HepG2 (cell line): ENCODE results near the gene HECTD4. TPM values are rescaled to one million over a fixed set of nuclear protein-coding genes. Genes with fewer than 3 reads are reported as not detected.

Source experiments
- ATAC-seq: fragments of 200-7000 bp; cut with Tn5 transposase; 3 replicates; pipeline ENCODE4 v1.9.1; 2020; ENCODE audit warnings: mild to moderate bottlenecking, moderate library complexity
- BruUV-seq: library from RNA; stranded (reverse); fragments of 400-500 nt; replicated peaks from 2 replicates; lab custom pipeline; 2021; lab: Mats Ljungman, UMichigan
- CTCF ChIA-PET: fragments of 300-600 bp; formaldehyde crosslinking; extraction: SDS; loops from one replicate; lab custom pipeline; 2021; ENCODE audit warnings: low total read pairs, inconsistent platforms, low intra/inter-chr PET ratio; lab: Yijun Ruan, JAX
- POLR2A ChIA-PET: fragments of 350-600 bp; sonication (Branson Sonifier 250); formaldehyde crosslinking; loops from one replicate; lab custom pipeline; 2020; ENCODE audit warnings: antibody characterized with exemption, inconsistent platforms; lab: Yijun Ruan, JAX
- DNase-seq: peaks from one replicate; pipeline ENCODE4 v3.0.0-alpha.2; 2015; ENCODE audit warnings: low spot score
- FAIRE-seq: peaks from 3 replicates; lab custom pipeline; 2011; peaks lifted over from hg19 to GRCh38; lab: Jason Lieb, UNC
- H2AFZ ChIP-seq: one replicate; pipeline ENCODE4 v1.6.1; 2011; ENCODE audit warnings: low read length, inconsistent platforms
- H3K27ac ChIP-seq: fragments of 300-600 bp; 3 replicates; pipeline ENCODE4 v1.8.0; 2011; ENCODE audit warnings: mixed run types, mild to moderate bottlenecking, mixed read lengths, low read length, inconsistent platforms; ENCODE audit not compliant: insufficient read depth; ENCODE audit errors: extremely low read length
- H3K27me3 ChIP-seq, 2 experiments: fragments of 200-600 bp in 1 of 2; 2 replicates in 1 of 2; 3 replicates in 1 of 2; pipeline versions ENCODE4 v1.6.0 to v1.8.0; 2011; ENCODE audit warnings: low read length in 2 of 2, mild to moderate bottlenecking in 2 of 2, moderate library complexity in 2 of 2, inconsistent platforms in 1 of 2; ENCODE audit not compliant: insufficient read depth in 2 of 2, control insufficient read depth in 1 of 2
- H3K36me3 ChIP-seq, 2 experiments: fragments of 200-600 bp in 1 of 2; replicated peaks in 1 of 2; 2 replicates in 1 of 2; 3 replicates in 1 of 2; pipeline versions ENCODE4 v1.5.1 to v1.8.0; 2011; ENCODE audit warnings: low read length in 2 of 2, inconsistent platforms in 1 of 2; ENCODE audit not compliant: insufficient read depth in 2 of 2, control insufficient read depth in 1 of 2
- H3K4me1 ChIP-seq: 2 replicates; pipeline ENCODE4 v1.5.1; 2012; ENCODE audit warnings: low read length, inconsistent platforms; ENCODE audit not compliant: insufficient read depth
- H3K4me2 ChIP-seq: 2 replicates; pipeline ENCODE4 v1.6.0; 2011; ENCODE audit warnings: low read depth, low read length, inconsistent platforms
- H3K4me3 ChIP-seq, 3 experiments: fragments of 200-600 bp in 1 of 3; sonication (generic), shearing (Covaris generic) in 1 of 3; replicated peaks in 1 of 3; 2 replicates each; pipeline ENCODE4 v1.5.1; 2011 to 2016; ENCODE audit warnings: low read length in 3 of 3, inconsistent platforms in 2 of 3, low read depth in 2 of 3, mild to moderate bottlenecking in 2 of 3, control low read depth in 1 of 3, mixed read lengths in 1 of 3; ENCODE audit not compliant: insufficient read depth in 1 of 3
- H3K79me2 ChIP-seq: one replicate; pipeline ENCODE4 v1.6.1; 2011; ENCODE audit warnings: low read length, inconsistent platforms; ENCODE audit not compliant: insufficient read depth
- H3K9ac ChIP-seq: 2 replicates; pipeline ENCODE4 v1.6.0; 2011; ENCODE audit warnings: mild to moderate bottlenecking, low read depth, low read length, inconsistent platforms; ENCODE audit not compliant: insufficient read depth
- H3K9me3 ChIP-seq: 2 replicates; pipeline ENCODE4 v1.5.1; 2012; ENCODE audit warnings: mild to moderate bottlenecking, low read length
- H4K20me1 ChIP-seq: 2 replicates; pipeline ENCODE4 v1.6.0; 2011; ENCODE audit warnings: inconsistent platforms, mild to moderate bottlenecking, low read length, moderate library complexity; ENCODE audit not compliant: insufficient read depth
- ATM ChIP-seq: fragments of 450-650 bp; IDR thresholded peaks from 2 replicates; pipeline ENCODE4 v1.7.1; 2017; ENCODE audit warnings: mild to moderate bottlenecking, borderline replicate concordance
- CHD2 ChIP-seq: IDR thresholded peaks from 2 replicates; pipeline ENCODE4 v1.6.1; 2011; ENCODE audit warnings: low read depth, low read length, improper control_type of control experiment
- FOXP1 ChIP-seq, 2 experiments: fragments of 450-650 bp in 1 of 2; IDR thresholded peaks; 2 replicates each; pipeline ENCODE4 v1.6.1; 2017 to 2018; ENCODE audit warnings: antibody characterized with exemption in 1 of 2
- HIVEP1 ChIP-seq: sonication (generic); formaldehyde crosslinking; IDR thresholded peaks from 2 replicates; pipeline ENCODE4 v1.4.0; 2020; ENCODE audit warnings: mild to moderate bottlenecking, missing genetic modification reagents
- KAT7 ChIP-seq: IDR thresholded peaks from 2 replicates; pipeline ENCODE4 v1.6.1; 2018; ENCODE audit warnings: borderline replicate concordance, missing compliant biosample characterization
- KDM5A ChIP-seq: fragments of 200-600 bp; sonication (generic); IDR thresholded peaks from 2 replicates; pipeline ENCODE4 v1.7.0; 2018; ENCODE audit warnings: antibody characterized with exemption, mild to moderate bottlenecking, low read length, borderline replicate concordance
- MYNN ChIP-seq: sonication (generic); formaldehyde crosslinking; IDR thresholded peaks from 2 replicates; pipeline ENCODE4 v1.4.0; 2020; ENCODE audit warnings: mild to moderate bottlenecking, low read depth, missing genetic modification reagents
- SETDB1 ChIP-seq: sonication (generic); formaldehyde crosslinking; IDR thresholded peaks from 2 replicates; pipeline ENCODE4 v1.5.1; 2020; ENCODE audit warnings: missing genetic modification reagents, mild to moderate bottlenecking, borderline replicate concordance
- SIN3A ChIP-seq: IDR thresholded peaks from 2 replicates; pipeline ENCODE4 v1.6.1; 2011; ENCODE audit warnings: low read depth, mild to moderate bottlenecking, control low read depth, low read length, borderline replicate concordance
- ZNF251 ChIP-seq: sonication (generic); formaldehyde crosslinking; IDR thresholded peaks from 2 replicates; pipeline ENCODE4 v1.9.0; 2021; ENCODE audit warnings: mild to moderate bottlenecking, missing genetic modification reagents
- ZNF333 ChIP-seq: sonication (generic); formaldehyde crosslinking; IDR thresholded peaks from 2 replicates; pipeline ENCODE4 v1.4.0; 2020; ENCODE audit warnings: mild to moderate bottlenecking, missing genetic modification reagents, borderline replicate concordance
- ZNF598 ChIP-seq: sonication (generic); formaldehyde crosslinking; IDR thresholded peaks from 2 replicates; pipeline ENCODE4 v1.5.1; 2020; ENCODE audit warnings: mild to moderate bottlenecking, missing genetic modification reagents, borderline replicate concordance
- ZNF776 ChIP-seq: sonication (generic); formaldehyde crosslinking; IDR thresholded peaks from 2 replicates; pipeline ENCODE4 v1.4.0; 2020; ENCODE audit warnings: mild to moderate bottlenecking, missing genetic modification reagents
- WGBS: methylation state at CpG from one replicate; pipeline ENCODE4 v1.1.6; 2017; ENCODE audit warnings: low lambda C conversion rate; 5-methylcytosine and 5-hydroxymethylcytosine counted together
- in situ Hi-C: cut with HindIII; loops from 2 replicates; pipeline ENCODE4 v1.10.0; 2017; ENCODE audit warnings: low pct_unique_long_range_greater_than_20kb; ENCODE audit not compliant: extremely low pct_ligation_motif_present
- intact Hi-C: fragments of 100-400 bp; cut with micrococcal nuclease; formaldehyde crosslinking; loops from one replicate; pipeline ENCODE4 v1.10.0; 2022; ENCODE audit not compliant: unreplicated experiment
- polyA plus RNA-seq, 8 experiments: library from polyadenylated mRNA; depleted of rRNA in 3 of 8; stranded (reverse) in 7 of 8; unstranded in 1 of 8; fragments of >200 nt; fragmentation: Illumina TruSeq in 4 of 8; extraction: Trizol in 4 of 8; gene quantifications; 2 replicates each; pipeline versions ENCODE4 v1.2.1 to v1.2.3, GENCODE V29; 2011 to 2016; ENCODE audit warnings: low read depth in 4 of 8, missing spikeins in 1 of 8, mixed read lengths in 1 of 8; ENCODE audit not compliant: insufficient read depth in 1 of 8
- total RNA-seq, 5 experiments: library from RNA; depleted of rRNA; stranded (reverse); fragments of >200 nt; fragmentation: Illumina TruSeq; extraction: Trizol; gene quantifications; 2 replicates each; pipeline ENCODE4 v1.2.3, GENCODE V29; 2016; ENCODE audit warnings: low read depth in 1 of 5
- TF ChIP-seq, protein P1 (sequence below): sonication (generic); formaldehyde crosslinking; conservative IDR thresholded peaks from 2 replicates; pipeline ENCODE4 v1.5.0; 2020; ENCODE audit warnings: missing genetic modification reagents
- TF ChIP-seq, protein P2 (sequence below): sonication (generic); IDR thresholded peaks from 2 replicates; pipeline ENCODE4 v1.6.1; 2016; ENCODE audit warnings: low read depth, borderline replicate concordance

Gene HECTD4
- total and polyA plus RNA-seq, 2 of the 13 experiments (the other 11 are each of a cell fraction or from before 2014, with no cell fraction given), result 9.0 to 11.4 TPM

DNA sequence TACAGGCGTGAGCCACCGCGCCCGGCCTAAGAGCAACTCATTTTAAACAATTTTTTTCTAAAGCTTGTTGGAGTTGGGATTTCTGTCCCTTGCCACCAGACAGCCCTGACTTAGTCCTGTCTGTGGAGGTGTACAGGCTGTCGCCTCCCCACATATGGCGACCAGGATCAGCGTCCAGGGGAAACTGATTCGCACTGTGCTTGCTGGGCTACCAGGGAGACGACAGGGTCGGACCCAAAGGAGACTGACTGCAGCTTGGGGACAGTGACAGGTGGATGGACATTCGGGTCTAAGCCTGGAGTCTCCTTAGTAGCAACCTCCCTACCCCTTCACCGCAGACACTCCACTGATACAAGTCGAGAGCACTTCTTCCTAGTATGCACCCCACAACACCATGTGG lies 216.6 kb downstream of the HECTD4 start (continued):
- TF ChIP-seq ZNF776, result no peak

DNA sequence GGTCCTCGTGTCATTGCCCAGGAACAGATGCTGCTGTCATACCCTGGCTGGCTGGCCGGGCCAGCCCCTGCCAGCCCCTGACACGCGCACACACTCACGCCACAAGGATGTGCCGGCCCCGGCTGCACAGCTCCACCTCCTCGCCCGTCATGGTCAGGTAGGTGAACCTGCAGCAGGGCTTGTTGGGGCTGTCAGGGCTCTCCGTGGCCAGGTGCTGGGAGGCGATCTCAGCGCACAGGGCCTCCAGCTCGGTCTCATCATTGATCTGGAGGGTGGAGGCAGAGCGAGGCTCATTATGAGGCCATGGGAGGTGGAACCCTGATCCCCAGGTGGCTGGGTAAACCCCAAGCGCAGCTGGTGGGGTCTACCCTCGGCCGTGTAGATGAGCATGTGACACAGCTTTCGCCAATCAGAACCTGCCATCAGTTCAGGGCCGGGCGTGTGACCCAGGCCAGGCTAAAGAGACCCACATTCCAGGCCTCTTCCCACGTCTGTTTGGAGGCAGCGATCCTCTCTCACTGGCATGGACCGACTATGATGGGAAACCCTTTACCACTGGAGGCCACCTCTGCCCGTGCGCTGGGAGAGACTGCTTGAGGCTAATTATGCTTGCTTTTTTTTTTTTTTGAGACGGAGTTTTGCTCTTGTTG lies 218.1 kb downstream of the HECTD4 start:
- Histone ChIP-seq H4K20me1 (no peaks in the 10 kb centered on the region), H3K36me3 (peaks cover 0 to 6% of the 10 kb centered on the region in 2 experiments; a peak in 1 of 5 replicates), H3K4me3 (no peak overlapping the region), H2AFZ (no peak overlapping the region), H3K4me1 (no peaks in the 10 kb centered on the region), H3K9ac (no peak overlapping the region), H3K27ac (no peak overlapping the region), H3K4me2 (no peak overlapping the region), H3K9me3 (no peaks in the 10 kb centered on the region), H3K27me3 (no peaks in the 10 kb centered on the region), H3K79me2 (no peaks in the 10 kb centered on the region)
- ChIA-PET CTCF (no interaction called here), POLR2A (no interaction called here)
- no peak for ATAC-seq
- FAIRE-seq, result no peak
- no peak for DNase-seq
- intact Hi-C loops, result no loop called here
- in situ Hi-C loops, result no loop called here
- 93% methylated on average over 17 of the region's 26 CpGs for WGBS
- no TSS peak for BruUV-seq
- TF ChIP-seq ZNF598 (CRISPR knock-in tag) (no peak), HIVEP1 (no peak), MYNN (CRISPR knock-in tag) (no peak), KAT7 (CRISPR knock-in tag) (no peak), CHD2 (no peak), KDM5A (no peak), SETDB1 (no peak), FOXP1 (IDR thresholded peaks at IDR 0.05) (no peak), FOXP1 (CRISPR knock-in tag; IDR thresholded peaks at IDR 0.05) (no peak), ATM (no peak), SIN3A (no peak), ZNF251 (CRISPR knock-in tag) (no peak), ZNF333 (CRISPR knock-in tag) (no peak)
- TF ChIP-seq, protein P1, sequence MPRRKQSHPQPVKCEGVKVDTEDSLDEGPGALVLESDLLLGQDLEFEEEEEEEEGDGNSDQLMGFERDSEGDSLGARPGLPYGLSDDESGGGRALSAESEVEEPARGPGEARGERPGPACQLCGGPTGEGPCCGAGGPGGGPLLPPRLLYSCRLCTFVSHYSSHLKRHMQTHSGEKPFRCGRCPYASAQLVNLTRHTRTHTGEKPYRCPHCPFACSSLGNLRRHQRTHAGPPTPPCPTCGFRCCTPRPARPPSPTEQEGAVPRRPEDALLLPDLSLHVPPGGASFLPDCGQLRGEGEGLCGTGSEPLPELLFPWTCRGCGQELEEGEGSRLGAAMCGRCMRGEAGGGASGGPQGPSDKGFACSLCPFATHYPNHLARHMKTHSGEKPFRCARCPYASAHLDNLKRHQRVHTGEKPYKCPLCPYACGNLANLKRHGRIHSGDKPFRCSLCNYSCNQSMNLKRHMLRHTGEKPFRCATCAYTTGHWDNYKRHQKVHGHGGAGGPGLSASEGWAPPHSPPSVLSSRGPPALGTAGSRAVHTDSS (CRISPR knock-in tag), result no peak
- TF ChIP-seq, protein P2, sequence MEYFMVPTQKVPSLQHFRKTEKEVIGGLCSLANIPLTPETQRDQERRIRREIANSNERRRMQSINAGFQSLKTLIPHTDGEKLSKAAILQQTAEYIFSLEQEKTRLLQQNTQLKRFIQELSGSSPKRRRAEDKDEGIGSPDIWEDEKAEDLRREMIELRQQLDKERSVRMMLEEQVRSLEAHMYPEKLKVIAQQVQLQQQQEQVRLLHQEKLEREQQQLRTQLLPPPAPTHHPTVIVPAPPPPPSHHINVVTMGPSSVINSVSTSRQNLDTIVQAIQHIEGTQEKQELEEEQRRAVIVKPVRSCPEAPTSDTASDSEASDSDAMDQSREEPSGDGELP, result no peak
